ENCODE results near the gene APBB1IP.

- TF ChIP-seq CREB1 (CRISPR knock-in tag; IDR thresholded peaks at IDR 0.05) = no peak
- TF ChIP-seq, protein P1, sequence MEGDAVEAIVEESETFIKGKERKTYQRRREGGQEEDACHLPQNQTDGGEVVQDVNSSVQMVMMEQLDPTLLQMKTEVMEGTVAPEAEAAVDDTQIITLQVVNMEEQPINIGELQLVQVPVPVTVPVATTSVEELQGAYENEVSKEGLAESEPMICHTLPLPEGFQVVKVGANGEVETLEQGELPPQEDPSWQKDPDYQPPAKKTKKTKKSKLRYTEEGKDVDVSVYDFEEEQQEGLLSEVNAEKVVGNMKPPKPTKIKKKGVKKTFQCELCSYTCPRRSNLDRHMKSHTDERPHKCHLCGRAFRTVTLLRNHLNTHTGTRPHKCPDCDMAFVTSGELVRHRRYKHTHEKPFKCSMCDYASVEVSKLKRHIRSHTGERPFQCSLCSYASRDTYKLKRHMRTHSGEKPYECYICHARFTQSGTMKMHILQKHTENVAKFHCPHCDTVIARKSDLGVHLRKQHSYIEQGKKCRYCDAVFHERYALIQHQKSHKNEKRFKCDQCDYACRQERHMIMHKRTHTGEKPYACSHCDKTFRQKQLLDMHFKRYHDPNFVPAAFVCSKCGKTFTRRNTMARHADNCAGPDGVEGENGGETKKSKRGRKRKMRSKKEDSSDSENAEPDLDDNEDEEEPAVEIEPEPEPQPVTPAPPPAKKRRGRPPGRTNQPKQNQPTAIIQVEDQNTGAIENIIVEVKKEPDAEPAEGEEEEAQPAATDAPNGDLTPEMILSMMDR (IDR thresholded peaks at IDR 0.05) = no peak
- no peak for TF ChIP-seq FOXJ3 (CRISPR knock-in tag; IDR thresholded peaks at IDR 0.05; ENCODE audit: borderline replicate concordance)
- TF ChIP-seq, protein P2, sequence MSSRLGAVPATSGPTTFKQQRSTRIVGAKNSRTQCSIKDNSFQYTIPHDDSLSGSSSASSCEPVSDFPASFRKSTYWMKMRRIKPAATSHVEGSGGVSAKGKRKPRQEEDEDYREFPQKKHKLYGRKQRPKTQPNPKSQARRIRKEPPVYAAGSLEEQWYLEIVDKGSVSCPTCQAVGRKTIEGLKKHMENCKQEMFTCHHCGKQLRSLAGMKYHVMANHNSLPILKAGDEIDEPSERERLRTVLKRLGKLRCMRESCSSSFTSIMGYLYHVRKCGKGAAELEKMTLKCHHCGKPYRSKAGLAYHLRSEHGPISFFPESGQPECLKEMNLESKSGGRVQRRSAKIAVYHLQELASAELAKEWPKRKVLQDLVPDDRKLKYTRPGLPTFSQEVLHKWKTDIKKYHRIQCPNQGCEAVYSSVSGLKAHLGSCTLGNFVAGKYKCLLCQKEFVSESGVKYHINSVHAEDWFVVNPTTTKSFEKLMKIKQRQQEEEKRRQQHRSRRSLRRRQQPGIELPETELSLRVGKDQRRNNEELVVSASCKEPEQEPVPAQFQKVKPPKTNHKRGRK (CRISPR knock-in tag; IDR thresholded peaks at IDR 0.05; ENCODE audit: borderline replicate concordance) = no peak
- TF ChIP-seq ZNF232 (CRISPR knock-in tag; IDR thresholded peaks at IDR 0.05) = no peak
- no peak for TF ChIP-seq TCF7 (CRISPR knock-in tag; IDR thresholded peaks at IDR 0.05; ENCODE audit: low read depth)
- TF ChIP-seq, protein P3, sequence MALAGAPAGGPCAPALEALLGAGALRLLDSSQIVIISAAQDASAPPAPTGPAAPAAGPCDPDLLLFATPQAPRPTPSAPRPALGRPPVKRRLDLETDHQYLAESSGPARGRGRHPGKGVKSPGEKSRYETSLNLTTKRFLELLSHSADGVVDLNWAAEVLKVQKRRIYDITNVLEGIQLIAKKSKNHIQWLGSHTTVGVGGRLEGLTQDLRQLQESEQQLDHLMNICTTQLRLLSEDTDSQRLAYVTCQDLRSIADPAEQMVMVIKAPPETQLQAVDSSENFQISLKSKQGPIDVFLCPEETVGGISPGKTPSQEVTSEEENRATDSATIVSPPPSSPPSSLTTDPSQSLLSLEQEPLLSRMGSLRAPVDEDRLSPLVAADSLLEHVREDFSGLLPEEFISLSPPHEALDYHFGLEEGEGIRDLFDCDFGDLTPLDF (CRISPR knock-in tag; IDR thresholded peaks at IDR 0.05) = no peak
- TF ChIP-seq NR2C2 (CRISPR knock-in tag; IDR thresholded peaks at IDR 0.05) = no peak
- no peak for TF ChIP-seq TP53 (CRISPR knock-in tag; IDR thresholded peaks at IDR 0.05)
- TF ChIP-seq GTF2I (CRISPR knock-in tag; conservative IDR thresholded peaks at IDR 0.05) = no peak
Observed at GRCh38 chr10:26463986-26464385, 25.8 kb downstream of the APBB1IP start.
